CD8-positive, alpha-beta memory T cell (primary cell): ENCODE results near the gene TOM1L2. TPM values are rescaled to one million over a fixed set of nuclear protein-coding genes. Genes with fewer than 3 reads are reported as not detected.
"Not testable (repeated sequence)": the region's sequence is repeated elsewhere in the genome, so short reads cannot be mapped to it uniquely, and the experiment has no call there.

Experiments used
- CTCF ChIA-PET: fragments of 350-600 bp; sonication (Branson Sonifier 250); formaldehyde crosslinking; loops from one replicate; lab custom pipeline; 2021; ENCODE audit warnings: antibody characterized with exemption; lab: Charles Lee
- POLR2A ChIA-PET: fragments of 350-600 bp; sonication (Branson Sonifier 250); formaldehyde crosslinking; loops from one replicate; lab custom pipeline; 2021; ENCODE audit warnings: antibody characterized with exemption; lab: Charles Lee
- DNase-seq, 5 donors: peaks; one replicate each; pipeline versions ENCODE4 v3.0.0 to v3.0.0-alpha.2; 2020 to 2022; ENCODE audit warnings: mixed read lengths in 1 of 5
- H3K27ac ChIP-seq: one replicate; pipeline ENCODE4 v1.7.0; 2013; ENCODE audit warnings: low read depth, mild to moderate bottlenecking, low read length, moderate library complexity
- H3K27me3 ChIP-seq: 2 replicates; pipeline ENCODE4 v1.7.0; 2013; ENCODE audit warnings: low read length, mild to moderate bottlenecking; ENCODE audit not compliant: insufficient read depth, poor library complexity, severe bottlenecking
- H3K36me3 ChIP-seq: 2 replicates; pipeline ENCODE4 v1.7.0; 2013; ENCODE audit warnings: mild to moderate bottlenecking, low read length, moderate library complexity; ENCODE audit not compliant: insufficient read depth
- H3K4me1 ChIP-seq: 2 replicates; pipeline ENCODE4 v1.7.0; 2013; ENCODE audit warnings: mild to moderate bottlenecking, low read length, moderate library complexity; ENCODE audit not compliant: insufficient read depth
- H3K4me3 ChIP-seq: 2 replicates; pipeline ENCODE4 v1.7.0; 2013; ENCODE audit warnings: mild to moderate bottlenecking, low read length
- H3K9me3 ChIP-seq: 2 replicates; pipeline ENCODE4 v1.7.0; 2013; ENCODE audit warnings: mild to moderate bottlenecking, low read length
- H3K27ac Mint-ChIP-seq, 8 donors: one replicate each; pipeline ENCODE4 v1.8.0; 2020 to 2021; ENCODE audit warnings: mixed read lengths in 8 of 8, mild to moderate bottlenecking in 6 of 8, inconsistent platforms in 3 of 8, moderate library complexity in 3 of 8
- H3K27me3 Mint-ChIP-seq, 2 donors: one replicate each; pipeline ENCODE4 v1.8.0; 2020 to 2021; ENCODE audit warnings: mixed read lengths in 2 of 2, mild to moderate bottlenecking in 1 of 2, moderate library complexity in 1 of 2
- H3K36me3 Mint-ChIP-seq, 3 donors: one replicate each; pipeline ENCODE4 v1.8.0; 2020 to 2021; ENCODE audit warnings: mixed read lengths in 3 of 3, inconsistent platforms in 1 of 3, mild to moderate bottlenecking in 1 of 3
- H3K4me1 Mint-ChIP-seq, 3 donors: one replicate each; pipeline ENCODE4 v1.8.0; 2020 to 2021; ENCODE audit warnings: mixed read lengths in 3 of 3, inconsistent platforms in 1 of 3, mild to moderate bottlenecking in 1 of 3
- H3K4me3 Mint-ChIP-seq, 7 donors: one replicate each; pipeline ENCODE4 v1.8.0; 2020 to 2021; ENCODE audit warnings: mixed read lengths in 7 of 7, mild to moderate bottlenecking in 6 of 7, moderate library complexity in 4 of 7, inconsistent platforms in 2 of 7
- H3K9me3 Mint-ChIP-seq, 5 donors: one replicate each; pipeline ENCODE4 v1.8.0; 2020 to 2022; ENCODE audit warnings: mixed read lengths in 5 of 5, mild to moderate bottlenecking in 3 of 5, moderate library complexity in 2 of 5, inconsistent platforms in 1 of 5
- polyA plus RNA-seq: library from polyadenylated mRNA; unstranded; fragments of 300-500 nt; fragmentation: Illumina TruSeq; gene quantifications from one replicate; pipeline ENCODE4 v1.2.3, GENCODE V29; 2021
- total RNA-seq, 2 experiments: library from RNA; stranded (reverse); gene quantifications; one replicate each; pipeline ENCODE4 v1.2.3, GENCODE V29; 2021

Gene TOM1L2
- total and polyA plus RNA-seq, 3 experiments from 2014 or later: 6.5 to 11.3 (median 10.0) TPM

DNA sequence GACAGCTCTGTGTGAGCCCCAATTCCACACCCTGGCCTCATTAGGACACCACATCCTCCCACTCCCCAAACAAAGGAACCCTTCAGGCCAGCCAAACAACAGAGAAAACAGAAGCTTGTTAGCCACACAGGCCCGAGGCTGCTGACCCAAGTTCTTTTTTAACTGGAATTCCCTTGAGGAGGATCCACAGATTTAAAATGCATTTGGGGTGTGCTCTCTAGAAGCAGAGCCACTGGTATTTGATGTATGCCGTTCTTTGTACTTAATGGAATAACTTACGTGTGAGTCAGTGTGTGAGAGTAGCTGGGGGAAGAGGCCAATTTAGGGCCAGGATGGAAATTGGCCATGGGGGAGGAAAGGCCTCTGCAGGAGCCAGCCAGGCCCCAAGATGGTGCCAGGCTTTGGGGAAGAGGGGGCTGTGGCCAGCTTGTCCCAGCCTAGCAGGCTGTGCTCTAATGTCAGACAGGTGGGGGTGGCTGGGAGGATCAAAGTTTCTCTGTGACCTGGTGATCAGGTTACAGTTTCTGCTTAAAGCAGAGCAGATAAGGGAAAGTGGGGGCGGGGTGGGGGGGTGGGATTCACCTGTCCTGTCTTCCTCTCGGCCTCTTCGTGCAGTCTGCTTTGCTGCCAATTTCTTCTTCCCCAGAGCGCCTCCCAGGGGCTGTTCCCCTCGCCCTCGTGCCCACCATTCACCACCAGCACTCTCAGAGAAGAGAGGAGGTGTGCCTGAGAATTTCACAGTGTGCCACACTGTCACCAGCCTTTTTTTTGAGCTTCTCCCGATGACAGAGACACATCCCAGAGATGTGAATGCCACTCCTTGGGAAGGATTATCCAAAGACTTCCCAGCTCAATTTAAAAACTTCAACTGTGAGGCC, 50.8 kb downstream of the TOM1L2 start:
- no peak overlapping the region for H3K4me3 Mint-ChIP-seq
- no peaks in the 10 kb centered on the region for H3K4me1 ChIP-seq
- no peak overlapping the region for H3K4me3 ChIP-seq
- H3K36me3 ChIP-seq: no peaks in the 10 kb centered on the region
- peak overlapping the region in 4 of 8 donors; percentile 14 to 83 (median 54) for H3K27ac Mint-ChIP-seq
- DNase-seq: no peak
- peaks cover 4 to 9% (median 6%) of the 10 kb centered on the region in 3 donors for H3K4me1 Mint-ChIP-seq
- no peaks in the 10 kb centered on the region for H3K27me3 Mint-ChIP-seq
- H3K27ac ChIP-seq: peak overlapping the region; percentile 9
- CTCF ChIA-PET: interaction anchor here (1.4 kb wide), 1 partner anchor 36 kb away, joined by 3 read pairs; no protein-coding TSS in a partner anchor
- H3K9me3 ChIP-seq: no peaks in the 10 kb centered on the region
- POLR2A ChIA-PET: no interaction called here
- peaks cover 0 to 6% (median 2%) of the 10 kb centered on the region in 3 donors for H3K36me3 Mint-ChIP-seq
- H3K27me3 ChIP-seq: no peaks in the 10 kb centered on the region
- H3K9me3 Mint-ChIP-seq: no peaks in the 10 kb centered on the region

- H3K9me3 ChIP-seq: no peaks in the 10 kb centered on the region
- CTCF ChIA-PET: interaction anchor here (0.8 to 2.1 kb wide), 16 partner anchors 8 to 422 kb away, joined by 3 to 13 read pairs (median 4); partner anchors contain the start of genes DRC3, RAI1 and TOM1L2
- POLR2A ChIA-PET: interaction anchor here (1.0 kb wide), 1 partner anchor 238 kb away, joined by 3 read pairs; no protein-coding TSS in a partner anchor
- H3K27ac Mint-ChIP-seq: peak overlapping the region in 1 of 8 donors; percentile 23
- H3K36me3 ChIP-seq: no peaks in the 10 kb centered on the region
- H3K4me3 ChIP-seq: no peak overlapping the region
- no peaks in the 10 kb centered on the region for H3K9me3 Mint-ChIP-seq
- H3K4me1 ChIP-seq: no peaks in the 10 kb centered on the region
- peak; percentile 31 to 75 (median 46) for DNase-seq
- H3K4me3 Mint-ChIP-seq: no peak overlapping the region
- no peaks in the 10 kb centered on the region for H3K27me3 ChIP-seq
- peaks cover 4 to 11% (median 6%) of the 10 kb centered on the region in 3 donors for H3K4me1 Mint-ChIP-seq
- H3K27ac ChIP-seq: no peak overlapping the region
- no peaks in the 10 kb centered on the region for H3K27me3 Mint-ChIP-seq
- H3K36me3 Mint-ChIP-seq: peaks cover 0 to 6% (median 0%) of the 10 kb centered on the region in 3 donors
Observed at GRCh38 chr17:17919169-17920107, 52.8 kb downstream of the TOM1L2 start.

DNA sequence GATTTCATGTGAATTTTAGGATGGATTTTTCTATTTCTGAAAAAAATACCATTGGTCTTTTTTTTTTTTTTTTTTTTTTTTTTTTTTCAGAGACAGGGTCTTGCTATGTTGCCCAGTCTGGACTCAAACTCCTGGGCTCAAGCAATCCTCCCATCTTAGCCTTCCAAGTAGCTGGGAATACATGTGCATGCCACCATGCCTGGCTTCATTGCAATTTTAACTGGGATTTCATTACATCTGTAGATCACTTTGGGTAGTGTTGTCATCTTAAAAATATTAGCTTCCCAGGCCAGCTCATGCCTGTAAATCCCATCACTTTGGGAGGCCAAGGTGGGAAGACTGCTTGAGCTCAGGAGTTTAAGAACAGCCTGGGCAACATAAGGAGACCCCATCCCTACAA, 54.8 kb downstream of the TOM1L2 start:
- Histone ChIP-seq H3K4me1 (no peaks in the 10 kb centered on the region), H3K36me3 (no peaks in the 10 kb centered on the region), H3K4me3 (no peak overlapping the region), H3K27ac (no peak overlapping the region), H3K27me3 (no peaks in the 10 kb centered on the region), H3K9me3 (no peaks in the 10 kb centered on the region)
- CTCF ChIA-PET: interaction anchor here (1.0 kb wide), 1 partner anchor 16 kb away, joined by 3 read pairs; no protein-coding TSS in a partner anchor
- peaks cover 0 to 4% (median 0%) of the 10 kb centered on the region in 3 donors for H3K36me3 Mint-ChIP-seq
- no peak for DNase-seq
- H3K4me3 Mint-ChIP-seq: no peak overlapping the region
- H3K27ac Mint-ChIP-seq: no peak overlapping the region
- H3K9me3 Mint-ChIP-seq: no peaks in the 10 kb centered on the region
- POLR2A ChIA-PET: interaction anchor here (0.7 kb wide), 1 partner anchor 115 kb away, joined by 8 read pairs; no protein-coding TSS in a partner anchor
- peaks cover 11 to 20% (median 13%) of the 10 kb centered on the region in 3 donors for H3K4me1 Mint-ChIP-seq
- no peaks in the 10 kb centered on the region for H3K27me3 Mint-ChIP-seq

DNA sequence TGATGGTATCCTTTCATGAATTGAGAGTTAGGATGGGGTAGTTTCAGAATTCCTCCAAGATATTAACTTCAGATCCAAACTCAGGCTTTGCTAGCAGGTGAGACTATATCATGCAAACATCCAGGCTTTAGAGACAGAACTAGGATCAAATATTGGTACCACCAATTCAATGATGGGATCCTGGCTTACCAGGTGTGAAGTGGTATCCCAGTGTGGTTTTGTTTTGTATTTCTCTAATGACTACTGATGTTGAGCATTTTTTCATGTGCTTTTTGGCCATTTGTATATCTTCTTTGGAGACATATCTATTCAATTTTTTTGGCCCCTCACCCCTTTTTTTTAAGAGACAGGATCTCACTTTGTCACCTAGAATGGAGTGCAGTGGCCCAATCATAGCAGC, 57.0 kb downstream of the TOM1L2 start:
- Histone ChIP-seq H3K36me3 (no peaks in the 10 kb centered on the region), H3K27ac (no peak overlapping the region), H3K27me3 (no peaks in the 10 kb centered on the region), H3K4me1 (no peaks in the 10 kb centered on the region), H3K9me3 (no peaks in the 10 kb centered on the region), H3K4me3 (no peak overlapping the region)
- peaks cover 10 to 15% (median 11%) of the 10 kb centered on the region in 3 donors for H3K4me1 Mint-ChIP-seq
- no peaks in the 10 kb centered on the region for H3K27me3 Mint-ChIP-seq
- DNase-seq: no peak
- POLR2A ChIA-PET: no interaction called here
- CTCF ChIA-PET: no interaction called here
- peak overlapping the region in 1 of 8 donors; percentile 18 for H3K27ac Mint-ChIP-seq
- no peak overlapping the region for H3K4me3 Mint-ChIP-seq
- H3K36me3 Mint-ChIP-seq: peaks cover 0 to 2% (median 2%) of the 10 kb centered on the region in 3 donors
- no peaks in the 10 kb centered on the region for H3K9me3 Mint-ChIP-seq

DNA sequence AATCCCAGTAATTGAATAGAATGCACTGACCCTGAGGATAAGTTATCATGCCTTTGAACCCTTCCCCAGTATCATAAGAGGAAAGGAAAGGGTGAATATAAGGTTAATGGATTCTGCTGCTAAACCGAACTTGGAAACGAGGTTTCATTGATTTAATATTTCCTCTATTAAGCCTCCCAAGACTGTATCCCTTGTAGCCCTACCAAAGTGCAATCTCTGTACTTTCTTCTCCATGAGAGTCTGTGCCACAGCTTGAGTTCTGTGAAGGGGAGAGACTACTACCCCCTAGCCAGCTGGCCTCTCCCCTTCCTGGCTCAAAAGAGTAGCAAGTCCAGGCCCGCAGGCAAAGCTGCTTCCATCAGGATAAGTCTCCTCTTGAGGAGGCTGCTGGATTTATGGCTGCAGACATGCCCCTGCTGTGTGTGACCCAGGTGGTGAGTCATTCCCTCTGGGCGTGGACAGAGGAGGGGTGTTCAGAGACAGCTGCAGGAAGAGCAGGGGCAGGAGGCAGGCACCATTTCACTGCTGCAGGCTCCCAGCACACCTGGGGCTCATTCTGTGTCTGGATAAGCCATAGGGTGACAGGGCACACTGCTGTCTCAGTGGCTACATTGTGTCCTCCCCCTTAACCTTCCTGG, 58.4 kb downstream of the TOM1L2 start:
- ChIA-PET CTCF (interaction anchor here (0.8 kb wide), 1 partner anchor 34 kb away, joined by 3 read pairs; no protein-coding TSS in a partner anchor), POLR2A (no interaction called here)
- H3K4me3 ChIP-seq: no peak overlapping the region
- Mint-ChIP-seq H3K4me3 (no peak overlapping the region), H3K4me1 (peaks cover 10 to 11% (median 11%) of the 10 kb centered on the region in 3 donors), H3K27ac (peak overlapping the region in 4 of 8 donors; percentile 3 to 80 (median 38)), H3K36me3 (peaks cover 0 to 2% (median 2%) of the 10 kb centered on the region in 3 donors), H3K9me3 (no peaks in the 10 kb centered on the region), H3K27me3 (no peaks in the 10 kb centered on the region)
- H3K27ac ChIP-seq: no peak overlapping the region
- H3K27me3 ChIP-seq: no peaks in the 10 kb centered on the region
- no peaks in the 10 kb centered on the region for H3K36me3 ChIP-seq
- peak in 1 of 5 donors; percentile 50 for DNase-seq
- no peaks in the 10 kb centered on the region for H3K4me1 ChIP-seq
- no peaks in the 10 kb centered on the region for H3K9me3 ChIP-seq

DNA sequence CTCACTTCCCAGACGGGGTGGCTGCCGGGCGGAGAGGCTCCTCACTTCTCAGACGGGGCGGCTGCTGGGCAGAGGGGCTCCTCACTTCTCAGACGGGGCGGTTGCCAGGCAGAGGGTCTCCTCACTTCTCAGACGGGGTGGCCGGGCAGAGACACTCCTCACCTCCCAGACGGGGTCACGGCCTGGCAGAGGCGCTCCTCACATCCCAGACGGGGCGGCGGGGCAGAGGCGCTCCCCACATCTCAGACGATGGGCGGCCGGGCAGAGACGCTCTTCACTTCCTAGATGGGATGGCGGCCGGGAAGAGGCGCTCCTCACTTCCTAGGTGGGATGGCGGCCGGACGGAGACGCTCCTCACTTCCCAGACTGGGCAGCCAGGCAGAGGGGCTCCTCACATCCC, 59.9 kb downstream of the TOM1L2 start:
- H3K4me3 Mint-ChIP-seq, POLR2A ChIA-PET, H3K36me3 ChIP-seq, CTCF ChIA-PET, H3K27me3 ChIP-seq, H3K4me1 ChIP-seq, H3K9me3 ChIP-seq, H3K9me3 Mint-ChIP-seq, H3K27ac ChIP-seq, H3K27me3 Mint-ChIP-seq, H3K4me3 ChIP-seq, DNase-seq, H3K27ac Mint-ChIP-seq, H3K36me3 Mint-ChIP-seq: not testable (repeated sequence)
- H3K4me1 Mint-ChIP-seq: peaks cover 10 to 11% (median 11%) of the 10 kb centered on the region in 3 donors

- Histone ChIP-seq H3K27ac (no peak overlapping the region), H3K36me3 (no peaks in the 10 kb centered on the region), H3K27me3 (no peaks in the 10 kb centered on the region), H3K4me1 (no peaks in the 10 kb centered on the region), H3K4me3 (no peak overlapping the region), H3K9me3 (no peaks in the 10 kb centered on the region)
- ChIA-PET POLR2A (no interaction called here), CTCF (no interaction called here)
- H3K27me3 Mint-ChIP-seq: no peaks in the 10 kb centered on the region
- no peak overlapping the region for H3K4me3 Mint-ChIP-seq
- H3K4me1 Mint-ChIP-seq: peaks cover 10 to 11% (median 11%) of the 10 kb centered on the region in 3 donors
- H3K9me3 Mint-ChIP-seq: no peaks in the 10 kb centered on the region
- H3K36me3 Mint-ChIP-seq: peaks cover 4 to 13% (median 9%) of the 10 kb centered on the region in 3 donors
- H3K27ac Mint-ChIP-seq: peak overlapping the region in 2 of 8 donors; percentile 36 to 50
- DNase-seq: no peak
Observed at GRCh38 chr17:17911001-17911613, 61.1 kb downstream of the TOM1L2 start.
